C4-2B (cell line): ENCODE data around the gene JAKMIP3.

Experiments
- ZFX ChIP-seq: fragments of 450-650 bp; IDR thresholded peaks from 2 replicates; pipeline ENCODE4 v1.6.1; 2017
- TF ChIP-seq, protein P1 (sequence below): fragments of 450-650 bp; conservative IDR thresholded peaks from 2 replicates; pipeline ENCODE4 v1.5.1; 2017; ENCODE audit warnings: mild to moderate bottlenecking

DNA sequence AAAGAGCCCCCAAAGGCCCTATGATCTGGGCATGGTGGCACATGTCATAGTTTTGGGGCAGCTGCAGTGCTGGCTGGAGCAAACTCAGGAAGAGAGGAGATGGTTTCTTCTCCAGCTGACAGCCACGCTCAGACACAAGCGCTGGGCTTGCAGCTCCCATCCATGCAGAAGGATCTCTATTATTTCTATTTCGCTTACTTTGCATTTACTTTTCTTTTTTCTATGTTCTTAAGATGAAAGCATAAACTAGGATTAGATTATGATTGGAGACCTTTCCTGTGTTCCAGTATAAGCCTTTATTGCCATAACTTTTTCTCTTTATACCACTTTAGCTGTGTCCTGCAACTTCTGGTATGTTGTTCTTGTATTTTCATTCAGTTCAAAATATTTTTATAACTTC, 5.0 kb downstream of the JAKMIP3 start:
- TF ChIP-seq, protein P1, sequence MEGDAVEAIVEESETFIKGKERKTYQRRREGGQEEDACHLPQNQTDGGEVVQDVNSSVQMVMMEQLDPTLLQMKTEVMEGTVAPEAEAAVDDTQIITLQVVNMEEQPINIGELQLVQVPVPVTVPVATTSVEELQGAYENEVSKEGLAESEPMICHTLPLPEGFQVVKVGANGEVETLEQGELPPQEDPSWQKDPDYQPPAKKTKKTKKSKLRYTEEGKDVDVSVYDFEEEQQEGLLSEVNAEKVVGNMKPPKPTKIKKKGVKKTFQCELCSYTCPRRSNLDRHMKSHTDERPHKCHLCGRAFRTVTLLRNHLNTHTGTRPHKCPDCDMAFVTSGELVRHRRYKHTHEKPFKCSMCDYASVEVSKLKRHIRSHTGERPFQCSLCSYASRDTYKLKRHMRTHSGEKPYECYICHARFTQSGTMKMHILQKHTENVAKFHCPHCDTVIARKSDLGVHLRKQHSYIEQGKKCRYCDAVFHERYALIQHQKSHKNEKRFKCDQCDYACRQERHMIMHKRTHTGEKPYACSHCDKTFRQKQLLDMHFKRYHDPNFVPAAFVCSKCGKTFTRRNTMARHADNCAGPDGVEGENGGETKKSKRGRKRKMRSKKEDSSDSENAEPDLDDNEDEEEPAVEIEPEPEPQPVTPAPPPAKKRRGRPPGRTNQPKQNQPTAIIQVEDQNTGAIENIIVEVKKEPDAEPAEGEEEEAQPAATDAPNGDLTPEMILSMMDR = no peak
- TF ChIP-seq ZFX = no peak
